Measurements from ENCODE around the gene SULT1E1.
"Not testable (repeated sequence)": the region's sequence is repeated elsewhere in the genome, so short reads cannot be mapped to it uniquely, and the experiment has no call there.

SULT1E1 gene

GRCh38 chr4:69843301-69843700, 16.6 kb downstream of the SULT1E1 start:
- no peak for DNase-seq (ENCODE audit: low spot score)

- DNase-seq (ENCODE audit: low spot score) = no peak
Measured at GRCh38 chr4:69838977-69839376, 21.0 kb downstream of the SULT1E1 start.

GRCh38 chr4:69836287-69836686, 23.7 kb downstream of the SULT1E1 start:
- no peak for DNase-seq (ENCODE audit: low spot score)

GRCh38 chr4:69835766-69836165, 24.2 kb downstream of the SULT1E1 start:
- no peak for DNase-seq (ENCODE audit: low spot score)

- peak; percentile 11 for DNase-seq (ENCODE audit: low spot score)
Measured at GRCh38 chr4:69833251-69833650, 26.7 kb downstream of the SULT1E1 start.

- peak; percentile 68 for DNase-seq (ENCODE audit: low spot score)
Measured at GRCh38 chr4:69832326-69833030, 27.5 kb downstream of the SULT1E1 start.

GRCh38 chr4:69831646-69832325, 28.2 kb downstream of the SULT1E1 start:
- no peak for DNase-seq (ENCODE audit: low spot score)

- DNase-seq (ENCODE audit: low spot score) = no peak
Measured at GRCh38 chr4:69831270-69831627, 28.7 kb downstream of the SULT1E1 start.

- DNase-seq (ENCODE audit: low spot score) = peak; percentile 62
Measured at GRCh38 chr4:69830560-69831269, 29.2 kb downstream of the SULT1E1 start.

GRCh38 chr4:69830192-69830559, 29.8 kb downstream of the SULT1E1 start:
- DNase-seq (ENCODE audit: low spot score) = no peak

- DNase-seq (ENCODE audit: low spot score) = no peak
Measured at GRCh38 chr4:69829678-69830077, 30.3 kb downstream of the SULT1E1 start.

- DNase-seq (ENCODE audit: low spot score) = no peak
Measured at GRCh38 chr4:69828828-69829227, 31.1 kb downstream of the SULT1E1 start.

- not testable (repeated sequence) for DNase-seq (ENCODE audit: low spot score)
Measured at GRCh38 chr4:69825056-69825455, 34.9 kb downstream of the SULT1E1 start.

GRCh38 chr4:69823481-69824186, 36.3 kb downstream of the SULT1E1 start:
- DNase-seq (ENCODE audit: low spot score) = peak; percentile 57

- no peak for DNase-seq (ENCODE audit: low spot score)
Measured at GRCh38 chr4:69823048-69823447, 36.9 kb downstream of the SULT1E1 start.

GRCh38 chr4:69822198-69822597, 37.7 kb downstream of the SULT1E1 start:
- DNase-seq (ENCODE audit: low spot score) = no peak

GRCh38 chr4:69818060-69818639, 41.8 kb downstream of the SULT1E1 start:
- DNase-seq (ENCODE audit: low spot score) = no peak

- no peak for DNase-seq (ENCODE audit: low spot score)
Measured at GRCh38 chr4:69816236-69816635, 43.7 kb downstream of the SULT1E1 start.

- DNase-seq (ENCODE audit: low spot score) = no peak
Measured at GRCh38 chr4:69813628-69814027, 46.3 kb downstream of the SULT1E1 start.

- DNase-seq (ENCODE audit: low spot score) = no peak
Measured at GRCh38 chr4:69811166-69811565, 48.8 kb downstream of the SULT1E1 start.

GRCh38 chr4:69800599-69800998, 59.3 kb downstream of the SULT1E1 start:
- peak; percentile 30 for DNase-seq (ENCODE audit: low spot score)

GRCh38 chr4:69799337-69799736, 60.6 kb downstream of the SULT1E1 start:
- DNase-seq (ENCODE audit: low spot score) = no peak
